ENCODE data around the gene CC2D2A. TPM values are rescaled to one million over a fixed set of nuclear protein-coding genes. Genes with fewer than 3 reads are reported as not detected.
A peak's percentile ranks its signal among the peaks of the same experiment; 100 is the strongest.

Gene CC2D2A
- total RNA-seq, 2 donors from 2014 or later = 3.6 to 4.9 TPM

DNA sequence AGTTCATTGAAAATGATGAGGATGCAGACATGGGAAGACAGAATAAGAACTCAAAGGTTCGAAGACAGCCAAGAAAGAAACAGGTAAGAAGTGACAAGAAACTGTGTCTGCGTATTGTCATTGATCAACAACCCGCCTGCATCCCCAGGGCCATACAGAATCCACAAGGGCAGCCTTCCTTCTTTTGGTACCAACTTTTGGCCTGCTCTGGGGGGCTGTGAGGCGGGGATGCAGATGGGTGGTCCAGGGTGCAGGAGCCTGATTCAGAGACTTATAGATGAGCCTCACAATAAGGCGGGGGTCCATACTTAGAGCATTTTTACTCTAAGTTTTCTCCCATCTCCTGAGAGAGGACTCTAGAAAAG is 9.0 kb downstream of the CC2D2A start:
- Histone ChIP-seq H3K4me1 (peaks cover 8% of the 10 kb centered on the region), H3K27me3 (no peaks in the 10 kb centered on the region), H3K9me3 (no peaks in the 10 kb centered on the region), H3K4me3 (no peak overlapping the region), H3K36me3 (replicated peaks in 1 of 2; ENCODE audit: insufficient read depth in 1 of 2, low read depth in 2 of 2) (no peaks in the 10 kb centered on the region), H3K27ac (no peak overlapping the region)
- intact Hi-C loops (cut with DNase I) = no loop called here
- ATAC-seq (no peak), DNase-seq (no peak)
- WGBS, 2 donors = 40 to 41% methylated on average over 5 of the region's 5 CpGs
- TF ChIP-seq CTCF (IDR thresholded peaks at IDR 0.05) (no peak), POLR2A (IDR thresholded peaks at IDR 0.05) (no peak)

DNA sequence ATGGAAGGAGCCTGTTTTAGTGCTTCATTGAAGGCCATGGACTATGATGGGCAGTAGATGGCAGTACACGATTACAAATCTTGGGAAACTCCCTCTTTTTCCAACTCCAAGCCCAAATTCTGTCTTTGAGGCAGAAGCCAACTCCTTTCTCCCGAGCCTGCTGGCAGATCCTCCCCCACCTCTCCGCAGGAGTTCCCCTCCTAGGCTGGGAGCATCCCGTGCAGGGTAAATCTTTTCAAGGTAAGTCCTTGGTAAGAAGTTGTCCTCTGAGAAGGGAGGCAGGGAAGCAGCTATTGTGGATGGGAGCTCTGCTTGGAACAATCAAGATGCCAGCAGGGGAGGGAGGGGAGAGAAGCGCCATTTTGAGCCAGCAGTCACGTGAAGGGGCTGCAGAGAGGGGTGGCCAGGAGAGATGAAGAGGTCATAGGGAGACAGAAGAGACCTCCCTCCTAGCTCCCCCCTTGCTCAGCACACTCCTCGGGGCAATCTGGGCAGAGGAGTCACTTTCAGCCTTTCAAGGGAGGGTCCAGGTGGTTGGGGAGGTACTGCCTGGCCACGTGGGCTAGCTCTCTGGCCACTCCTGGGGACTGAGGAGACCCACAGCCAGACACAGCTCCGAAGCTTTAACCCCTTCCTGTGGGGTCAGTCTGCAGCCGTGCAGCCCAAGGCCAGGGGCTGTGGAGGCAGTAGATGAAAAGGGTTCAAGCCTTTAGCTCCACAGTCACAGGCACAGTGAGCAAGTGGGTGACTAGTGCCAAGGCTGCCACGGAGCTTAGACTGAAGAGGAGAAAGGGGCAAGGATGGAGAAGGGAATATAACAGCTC is 9.6 kb downstream of the CC2D2A start:
- Histone ChIP-seq H3K4me3 (no peak overlapping the region), H3K36me3 (replicated peaks in 1 of 2; ENCODE audit: insufficient read depth in 1 of 2, low read depth in 2 of 2) (no peaks in the 10 kb centered on the region), H3K9me3 (no peaks in the 10 kb centered on the region), H3K4me1 (peaks cover 8% of the 10 kb centered on the region), H3K27me3 (no peaks in the 10 kb centered on the region), H3K27ac (peak overlapping the region in 2 of 4 donors; percentile 31 to 43)
- DNase-seq (peak; percentile 42 to 57 (median 47)), ATAC-seq (peak; percentile 93)
- intact Hi-C loops (cut with DNase I) = no loop called here
- peak in 6 of 7 experiments; percentile 52 to 87 (median 77) for TF ChIP-seq CTCF (IDR thresholded peaks at IDR 0.05)
- no peak for TF ChIP-seq POLR2A (IDR thresholded peaks at IDR 0.05)
- WGBS, 2 donors = 15 to 19% methylated on average over 11 of the region's 11 CpGs

DNA sequence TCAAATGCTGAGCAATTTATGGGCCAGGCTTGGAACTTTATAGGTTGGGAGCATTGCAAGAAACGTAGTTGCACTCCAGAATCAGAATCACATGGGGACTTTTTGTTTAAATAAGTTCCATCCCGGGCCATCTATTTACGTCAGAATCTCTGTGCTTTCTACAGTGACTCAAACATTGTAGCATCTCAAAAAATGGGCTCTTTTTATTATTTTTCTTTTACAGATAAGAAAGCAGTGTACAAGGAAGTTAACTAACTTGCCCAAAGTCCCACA is 10.2 kb downstream of the CC2D2A start:
- no peak for TF ChIP-seq POLR2A (IDR thresholded peaks at IDR 0.05)
- TF ChIP-seq CTCF (IDR thresholded peaks at IDR 0.05) = no peak
- no peaks in the 10 kb centered on the region for H3K9me3 ChIP-seq
- no peaks in the 10 kb centered on the region for H3K36me3 ChIP-seq (replicated peaks in 1 of 2; ENCODE audit: insufficient read depth in 1 of 2, low read depth in 2 of 2)
- 24 to 48% methylated on average over 3 of the region's 3 CpGs for WGBS, 2 donors
- no peak for DNase-seq
- H3K4me3 ChIP-seq = no peak overlapping the region
- H3K27me3 ChIP-seq = no peaks in the 10 kb centered on the region
- intact Hi-C loops (cut with DNase I) = no loop called here
- peaks cover 8% of the 10 kb centered on the region for H3K4me1 ChIP-seq
- peak overlapping the region in 1 of 4 donors; percentile 31 for H3K27ac ChIP-seq
- no peak for ATAC-seq

DNA sequence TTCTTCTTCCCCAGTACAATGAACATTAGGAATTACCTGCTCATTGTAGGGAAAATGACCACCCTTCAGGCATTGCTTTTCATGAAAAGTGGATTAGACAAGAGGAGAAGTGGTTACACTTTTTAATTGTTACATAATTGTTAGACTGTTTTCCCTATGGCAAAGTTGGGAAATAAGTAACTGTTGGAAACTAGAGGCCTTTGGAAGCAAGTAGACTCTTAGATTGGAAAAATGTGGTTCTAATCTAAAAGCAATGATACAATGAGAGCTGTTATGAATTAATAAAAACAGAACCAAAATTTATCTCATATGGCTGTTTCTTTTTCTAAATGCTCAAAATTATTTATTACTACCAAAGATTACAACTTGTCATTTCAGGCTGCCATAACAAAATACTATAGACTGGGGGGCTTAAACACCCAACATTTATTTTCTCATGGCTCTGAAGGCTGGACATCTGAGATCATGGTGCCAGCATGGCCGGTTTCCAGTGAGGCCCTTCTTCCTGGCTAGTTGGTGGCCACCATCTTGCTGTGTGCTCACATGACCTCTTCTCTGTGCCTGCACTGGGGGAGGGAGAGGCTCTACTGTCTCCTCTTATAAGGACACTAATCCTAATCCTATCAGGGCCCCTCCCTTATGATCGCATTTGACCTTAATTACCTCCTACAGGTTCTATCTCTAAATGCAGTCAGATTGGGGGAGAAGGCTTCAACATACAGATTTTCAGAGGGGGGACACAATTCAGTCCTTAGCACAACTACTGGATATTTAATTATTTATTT is 12.5 kb downstream of the CC2D2A start:
- H3K36me3 ChIP-seq (replicated peaks in 1 of 2; ENCODE audit: insufficient read depth in 1 of 2, low read depth in 2 of 2) = no peaks in the 10 kb centered on the region
- DNase-seq = no peak

More for the DNA sequence above, 12.5 kb downstream of the CC2D2A start:
- WGBS, 2 donors = 89 to 93% methylated on average over 2 of the region's 2 CpGs
- intact Hi-C loops (cut with DNase I) = no loop called here
- no peak overlapping the region for H3K4me3 ChIP-seq
- TF ChIP-seq POLR2A (IDR thresholded peaks at IDR 0.05) (no peak), CTCF (IDR thresholded peaks at IDR 0.05) (no peak)
- peaks cover 8% of the 10 kb centered on the region for H3K4me1 ChIP-seq
- no peaks in the 10 kb centered on the region for H3K9me3 ChIP-seq
- H3K27me3 ChIP-seq = no peaks in the 10 kb centered on the region
- H3K27ac ChIP-seq = no peak overlapping the region
- no peak for ATAC-seq
